Neural progenitor cell (in vitro differentiated cells): ENCODE results near the gene SDC1.

Source experiments
- CTCF ChIP-seq: fragments of 200-600 bp; sonication (generic); IDR thresholded peaks from 2 replicates; pipeline ENCODE4 v1.5.1; 2017; ENCODE audit warnings: antibody characterized with exemption, mild to moderate bottlenecking
- EZH2 ChIP-seq: fragments of 200-600 bp; sonication (generic); IDR thresholded peaks from 2 replicates; pipeline ENCODE4 v1.6.1; 2017; ENCODE audit warnings: antibody characterized with exemption, mild to moderate bottlenecking, moderate library complexity
- EZH2phosphoT487 ChIP-seq: fragments of 200-600 bp; sonication (generic); IDR thresholded peaks from 2 replicates; pipeline ENCODE4 v1.6.1; 2017; ENCODE audit warnings: antibody characterized with exemption

GRCh38 chr2:20222769-20223406, 2.0 kb downstream of the SDC1 start:
- TF ChIP-seq CTCF (no peak), EZH2 (no peak), EZH2phosphoT487 (no peak)
